Adrenal gland (tissue), 5 donors: ENCODE measurements around the gene CEP78.

Experiments used
- POLR2A ChIP-seq, 2 donors: fragments of 450-650 bp; IDR thresholded peaks; one replicate each; pipeline ENCODE4 v1.6.1; 2017; ENCODE audit warnings: antibody characterized with exemption in 2 of 2, mild to moderate bottlenecking in 2 of 2, moderate library complexity in 1 of 2
- TF ChIP-seq, protein P1 (sequence below), 6 experiments: fragments of 450-650 bp in 4 of 6; fragments of 200-600 bp in 2 of 6; sonication (generic) in 1 of 6; IDR thresholded peaks; 1 replicate in 5 of 6; 2 replicates in 1 of 6; pipeline versions ENCODE4 v1.5.1 to v1.8.0; 2016 to 2021; ENCODE audit warnings: antibody characterized with exemption in 6 of 6, mild to moderate bottlenecking in 2 of 6, moderate library complexity in 1 of 6
- donor health status: DM: no; HTN: no; CAD: no.

- TF ChIP-seq, protein P1, sequence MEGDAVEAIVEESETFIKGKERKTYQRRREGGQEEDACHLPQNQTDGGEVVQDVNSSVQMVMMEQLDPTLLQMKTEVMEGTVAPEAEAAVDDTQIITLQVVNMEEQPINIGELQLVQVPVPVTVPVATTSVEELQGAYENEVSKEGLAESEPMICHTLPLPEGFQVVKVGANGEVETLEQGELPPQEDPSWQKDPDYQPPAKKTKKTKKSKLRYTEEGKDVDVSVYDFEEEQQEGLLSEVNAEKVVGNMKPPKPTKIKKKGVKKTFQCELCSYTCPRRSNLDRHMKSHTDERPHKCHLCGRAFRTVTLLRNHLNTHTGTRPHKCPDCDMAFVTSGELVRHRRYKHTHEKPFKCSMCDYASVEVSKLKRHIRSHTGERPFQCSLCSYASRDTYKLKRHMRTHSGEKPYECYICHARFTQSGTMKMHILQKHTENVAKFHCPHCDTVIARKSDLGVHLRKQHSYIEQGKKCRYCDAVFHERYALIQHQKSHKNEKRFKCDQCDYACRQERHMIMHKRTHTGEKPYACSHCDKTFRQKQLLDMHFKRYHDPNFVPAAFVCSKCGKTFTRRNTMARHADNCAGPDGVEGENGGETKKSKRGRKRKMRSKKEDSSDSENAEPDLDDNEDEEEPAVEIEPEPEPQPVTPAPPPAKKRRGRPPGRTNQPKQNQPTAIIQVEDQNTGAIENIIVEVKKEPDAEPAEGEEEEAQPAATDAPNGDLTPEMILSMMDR (IDR thresholded peaks at IDR 0.05): no peak
- no peak for TF ChIP-seq POLR2A (IDR thresholded peaks at IDR 0.05)
Measured at GRCh38 chr9:78280982-78281668, 45.2 kb downstream of the CEP78 start.
